Gastrocnemius medialis (tissue), 4 donors: ENCODE data around the gene ATP13A5.

Experiments
- POLR2A ChIP-seq, 2 donors: fragments of 450-650 bp; IDR thresholded peaks; one replicate each; pipeline ENCODE4 v1.6.1; 2017; ENCODE audit warnings: antibody characterized with exemption in 2 of 2, mild to moderate bottlenecking in 2 of 2, moderate library complexity in 2 of 2
- TF ChIP-seq, protein P1 (sequence below), 5 experiments: fragments of 450-650 bp in 3 of 5; fragments of 200-600 bp in 2 of 5; sonication (generic) in 2 of 5; IDR thresholded peaks in 4 of 5; conservative IDR thresholded peaks in 1 of 5; 1 replicate in 4 of 5; 2 replicates in 1 of 5; pipeline ENCODE4 v1.5.1; 2016 to 2019; ENCODE audit warnings: antibody characterized with exemption in 5 of 5, mild to moderate bottlenecking in 3 of 5, moderate library complexity in 3 of 5

- TF ChIP-seq, protein P1, sequence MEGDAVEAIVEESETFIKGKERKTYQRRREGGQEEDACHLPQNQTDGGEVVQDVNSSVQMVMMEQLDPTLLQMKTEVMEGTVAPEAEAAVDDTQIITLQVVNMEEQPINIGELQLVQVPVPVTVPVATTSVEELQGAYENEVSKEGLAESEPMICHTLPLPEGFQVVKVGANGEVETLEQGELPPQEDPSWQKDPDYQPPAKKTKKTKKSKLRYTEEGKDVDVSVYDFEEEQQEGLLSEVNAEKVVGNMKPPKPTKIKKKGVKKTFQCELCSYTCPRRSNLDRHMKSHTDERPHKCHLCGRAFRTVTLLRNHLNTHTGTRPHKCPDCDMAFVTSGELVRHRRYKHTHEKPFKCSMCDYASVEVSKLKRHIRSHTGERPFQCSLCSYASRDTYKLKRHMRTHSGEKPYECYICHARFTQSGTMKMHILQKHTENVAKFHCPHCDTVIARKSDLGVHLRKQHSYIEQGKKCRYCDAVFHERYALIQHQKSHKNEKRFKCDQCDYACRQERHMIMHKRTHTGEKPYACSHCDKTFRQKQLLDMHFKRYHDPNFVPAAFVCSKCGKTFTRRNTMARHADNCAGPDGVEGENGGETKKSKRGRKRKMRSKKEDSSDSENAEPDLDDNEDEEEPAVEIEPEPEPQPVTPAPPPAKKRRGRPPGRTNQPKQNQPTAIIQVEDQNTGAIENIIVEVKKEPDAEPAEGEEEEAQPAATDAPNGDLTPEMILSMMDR (IDR thresholded peaks at IDR 0.05 in 4 of 5, conservative IDR thresholded peaks at IDR 0.05 in 1 of 5) = no peak
- no peak for TF ChIP-seq POLR2A (IDR thresholded peaks at IDR 0.05)
These were observed 73.2 kb downstream of the ATP13A5 start for GRCh38 chr3:193305356-193305755.
